Testis (tissue), 2 donors: Measurements from ENCODE around the gene SLC2A6.

Experiments used
- POLR2A ChIP-seq: fragments of 450-650 bp; IDR thresholded peaks from one replicate; pipeline ENCODE4 v1.6.1; 2017; ENCODE audit warnings: antibody characterized with exemption, mild to moderate bottlenecking, moderate library complexity
- TF ChIP-seq, protein P1 (sequence below), 3 experiments: fragments of 450-650 bp in 2 of 3; fragments of 200-600 bp in 1 of 3; sonication (generic) in 1 of 3; IDR thresholded peaks; one replicate each; pipeline ENCODE4 v1.5.1; 2016 to 2019; ENCODE audit warnings: antibody characterized with exemption in 3 of 3, mild to moderate bottlenecking in 2 of 3, moderate library complexity in 1 of 3

DNA sequence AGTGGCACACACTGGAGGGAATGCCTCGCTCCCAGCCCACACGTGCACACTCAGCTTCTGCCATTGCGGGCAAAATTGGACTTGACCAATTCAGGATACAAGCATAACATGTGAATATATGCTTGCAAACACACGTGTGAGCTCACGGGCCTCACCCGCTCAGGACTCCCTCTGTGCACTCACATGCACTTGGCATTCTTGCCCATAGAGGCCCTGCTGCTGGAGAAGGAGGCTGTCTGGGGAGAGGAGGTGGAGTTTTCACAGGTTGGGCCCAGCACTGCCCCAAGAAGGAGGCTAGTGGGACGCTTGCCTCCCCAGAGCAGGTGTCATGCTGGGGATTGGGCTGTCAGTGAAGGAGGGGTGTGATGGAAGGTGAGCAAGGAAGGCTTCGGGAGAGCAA lies 44.2 kb upstream of the SLC2A6 start:
- TF ChIP-seq POLR2A, result no peak
- TF ChIP-seq, protein P1, sequence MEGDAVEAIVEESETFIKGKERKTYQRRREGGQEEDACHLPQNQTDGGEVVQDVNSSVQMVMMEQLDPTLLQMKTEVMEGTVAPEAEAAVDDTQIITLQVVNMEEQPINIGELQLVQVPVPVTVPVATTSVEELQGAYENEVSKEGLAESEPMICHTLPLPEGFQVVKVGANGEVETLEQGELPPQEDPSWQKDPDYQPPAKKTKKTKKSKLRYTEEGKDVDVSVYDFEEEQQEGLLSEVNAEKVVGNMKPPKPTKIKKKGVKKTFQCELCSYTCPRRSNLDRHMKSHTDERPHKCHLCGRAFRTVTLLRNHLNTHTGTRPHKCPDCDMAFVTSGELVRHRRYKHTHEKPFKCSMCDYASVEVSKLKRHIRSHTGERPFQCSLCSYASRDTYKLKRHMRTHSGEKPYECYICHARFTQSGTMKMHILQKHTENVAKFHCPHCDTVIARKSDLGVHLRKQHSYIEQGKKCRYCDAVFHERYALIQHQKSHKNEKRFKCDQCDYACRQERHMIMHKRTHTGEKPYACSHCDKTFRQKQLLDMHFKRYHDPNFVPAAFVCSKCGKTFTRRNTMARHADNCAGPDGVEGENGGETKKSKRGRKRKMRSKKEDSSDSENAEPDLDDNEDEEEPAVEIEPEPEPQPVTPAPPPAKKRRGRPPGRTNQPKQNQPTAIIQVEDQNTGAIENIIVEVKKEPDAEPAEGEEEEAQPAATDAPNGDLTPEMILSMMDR (IDR thresholded peaks at IDR 0.05), result no peak
